GM12891 (cell line): Measurements from ENCODE around the gene ZFP36L2.

Source experiments
- PAX5 ChIP-seq: IDR thresholded peaks from 2 replicates; pipeline ENCODE4 v1.6.1; 2011; ENCODE audit warnings: low read length, moderate library complexity, mild to moderate bottlenecking; ENCODE audit not compliant: insufficient read depth, severe bottlenecking
- POLR2A ChIP-seq: IDR thresholded peaks from 2 replicates; pipeline ENCODE4 v1.6.1; 2011; ENCODE audit warnings: low read depth, low read length, control low read depth
- POLR2AphosphoS5 ChIP-seq: IDR thresholded peaks from 2 replicates; pipeline ENCODE4 v1.6.1; 2011; ENCODE audit warnings: low read depth, low read length, control low read depth
- POU2F2 ChIP-seq: IDR thresholded peaks from 2 replicates; pipeline ENCODE4 v1.6.1; 2011; ENCODE audit warnings: low read depth, mild to moderate bottlenecking, control low read depth, low read length, moderate library complexity
- SPI1 ChIP-seq: IDR thresholded peaks from 2 replicates; pipeline ENCODE4 v1.6.1; 2011; ENCODE audit warnings: low read depth, low read length, control low read depth
- TAF1 ChIP-seq: IDR thresholded peaks from 2 replicates; pipeline ENCODE4 v1.6.1; 2011; ENCODE audit warnings: low read depth, low read length, control low read depth

GRCh38 chr2:43223521-43224001 is 2.8 kb downstream of the ZFP36L2 start:
- TF ChIP-seq POLR2AphosphoS5, result no peak
- no peak for TF ChIP-seq POLR2A
- no peak for TF ChIP-seq SPI1
- TF ChIP-seq TAF1, result no peak
- TF ChIP-seq POU2F2, result no peak
- no peak for TF ChIP-seq PAX5
